ENCODE results near the gene VWA5A.
A peak's percentile ranks its signal among the peaks of the same experiment; 100 is the strongest.

Gene VWA5A

GRCh38 chr11:124114942-124115781 is at the start of gene VWA5A:
Gene VWA5A, plus strand, starts transcription at chr11:124115450. Its CDS starts 2,062 bp downstream, at chr11:124117512.
- peak; percentile 93 for DNase-seq

- no peak for DNase-seq
Measured at GRCh38 chr11:124068601-124069110, 46.6 kb upstream of the VWA5A start.

DNA sequence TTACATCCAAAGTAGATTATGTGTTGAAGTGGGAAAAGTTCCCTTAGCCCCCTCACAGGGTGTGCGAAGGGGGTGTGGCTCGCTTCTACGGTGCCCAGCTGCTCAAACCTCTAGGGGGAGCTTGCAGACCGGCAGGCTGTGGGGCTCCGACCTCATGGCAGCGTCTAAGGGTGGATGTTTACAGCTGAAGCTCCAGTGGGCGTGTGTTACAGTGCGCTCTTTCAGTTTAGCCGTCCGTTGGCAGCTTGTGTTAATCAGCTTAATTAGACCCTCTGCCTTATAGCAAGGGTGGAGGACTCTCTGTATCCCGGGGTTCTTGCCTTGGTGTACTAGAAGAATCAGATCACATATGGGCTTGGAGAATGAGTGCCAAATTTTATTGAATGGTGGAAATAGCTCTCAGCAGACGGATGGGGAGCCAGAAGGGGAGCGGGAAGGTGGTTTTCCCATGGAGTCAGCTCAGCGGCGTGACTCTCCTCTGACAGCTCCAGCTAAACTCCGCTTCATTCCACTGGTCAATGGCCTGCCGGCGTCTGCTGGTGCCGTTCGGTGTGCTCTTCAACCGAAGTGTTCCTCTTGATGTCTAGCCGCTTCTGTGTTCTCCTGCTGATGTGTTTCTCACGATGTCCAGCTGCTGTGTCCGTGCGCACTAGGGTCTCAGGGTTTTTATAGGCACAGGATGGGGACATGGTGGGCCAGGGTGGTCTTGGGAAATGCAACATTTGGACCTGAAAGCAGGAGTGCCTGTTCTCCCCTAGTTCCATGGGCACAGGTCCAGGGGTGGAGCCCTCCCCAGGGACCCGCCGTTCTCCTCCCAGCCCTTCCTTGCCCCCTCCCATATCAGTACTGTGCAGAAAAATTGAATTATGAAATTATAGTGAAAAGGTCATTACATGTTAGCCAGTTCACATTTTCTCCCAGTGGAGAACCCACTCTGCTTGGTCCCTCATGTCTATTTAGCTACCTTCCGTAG is 45.5 kb upstream of the VWA5A start:
- DNase-seq, result peak; percentile 90

- peak; percentile 84 for DNase-seq
Measured at GRCh38 chr11:124070915-124071622, 44.2 kb upstream of the VWA5A start.

- DNase-seq, result no peak
Measured at GRCh38 chr11:124071623-124071948, 43.7 kb upstream of the VWA5A start.

DNA sequence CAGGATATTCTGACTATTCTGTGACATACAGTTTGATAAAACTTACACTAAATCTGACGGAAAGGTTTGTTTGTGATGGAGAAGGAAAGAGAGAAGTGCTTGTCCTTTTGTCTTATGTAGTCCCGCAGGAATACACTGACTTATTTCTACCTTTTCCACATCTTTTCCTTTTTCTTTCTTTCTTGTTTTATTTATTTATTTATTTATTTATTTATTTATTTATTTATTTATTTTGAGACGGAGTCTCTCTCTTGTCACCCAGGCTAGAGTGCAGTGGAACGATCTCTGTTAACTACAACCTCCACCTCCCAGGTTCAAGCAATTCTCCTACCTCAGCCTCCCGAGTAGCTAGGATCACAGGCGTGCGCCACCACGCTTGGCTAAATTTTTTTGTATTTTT is 43.1 kb upstream of the VWA5A start:
- DNase-seq, result no peak

- DNase-seq, result no peak
Measured at GRCh38 chr11:124074554-124074953, 40.7 kb upstream of the VWA5A start.

- no peak for DNase-seq
Measured at GRCh38 chr11:124075492-124075840, 39.8 kb upstream of the VWA5A start.

DNA sequence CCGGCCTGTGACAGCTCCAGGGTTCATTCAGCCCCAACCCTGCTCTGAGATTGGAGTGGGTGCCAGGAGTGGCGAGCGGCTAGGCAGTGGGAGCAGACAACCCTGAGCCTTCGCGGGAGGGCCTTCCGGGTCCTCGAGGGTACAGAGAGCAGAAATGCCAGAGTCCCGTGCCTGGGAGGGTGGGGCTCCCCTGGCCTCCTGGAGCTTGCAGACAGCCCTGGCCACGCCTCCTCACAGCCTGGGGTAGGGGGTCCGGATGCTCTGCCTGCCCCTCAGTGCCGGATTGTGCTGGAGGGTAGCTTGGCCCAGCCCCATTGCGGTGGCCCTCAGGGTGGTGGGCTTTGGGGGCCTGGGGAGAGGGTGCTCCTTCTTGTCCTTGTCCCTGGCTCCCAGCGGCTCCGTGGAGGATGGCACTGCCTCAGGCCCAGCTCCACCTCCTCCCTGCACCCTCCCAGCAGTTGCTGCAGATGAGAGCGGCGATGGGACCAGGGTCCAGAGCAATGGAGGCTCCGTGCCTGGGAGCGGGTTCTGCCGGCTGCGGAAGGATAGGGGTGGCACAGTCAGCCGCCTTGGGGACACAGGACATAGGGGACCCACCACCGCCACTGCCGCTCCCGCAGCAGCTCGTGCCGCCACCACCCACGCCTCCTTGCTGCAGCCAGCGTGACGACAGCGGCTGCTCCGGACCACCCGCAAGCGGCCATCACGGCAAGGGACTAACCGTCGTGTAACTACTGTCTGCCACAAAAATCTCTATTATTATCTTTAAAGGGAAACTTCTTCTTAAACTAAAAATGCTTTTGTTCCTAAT is 39.2 kb upstream of the VWA5A start:
- DNase-seq, result peak; percentile 54

- no peak for DNase-seq
Measured at GRCh38 chr11:124077266-124077665, 38.0 kb upstream of the VWA5A start.

- DNase-seq, result peak; percentile 87
Measured at GRCh38 chr11:124078591-124078990, 36.7 kb upstream of the VWA5A start.

- no peak for DNase-seq
Measured at GRCh38 chr11:124079631-124080326, 35.5 kb upstream of the VWA5A start.

GRCh38 chr11:124080327-124081001 is 34.8 kb upstream of the VWA5A start:
- DNase-seq, result peak; percentile 77

GRCh38 chr11:124081483-124081882 is 33.8 kb upstream of the VWA5A start:
- no peak for DNase-seq

DNA sequence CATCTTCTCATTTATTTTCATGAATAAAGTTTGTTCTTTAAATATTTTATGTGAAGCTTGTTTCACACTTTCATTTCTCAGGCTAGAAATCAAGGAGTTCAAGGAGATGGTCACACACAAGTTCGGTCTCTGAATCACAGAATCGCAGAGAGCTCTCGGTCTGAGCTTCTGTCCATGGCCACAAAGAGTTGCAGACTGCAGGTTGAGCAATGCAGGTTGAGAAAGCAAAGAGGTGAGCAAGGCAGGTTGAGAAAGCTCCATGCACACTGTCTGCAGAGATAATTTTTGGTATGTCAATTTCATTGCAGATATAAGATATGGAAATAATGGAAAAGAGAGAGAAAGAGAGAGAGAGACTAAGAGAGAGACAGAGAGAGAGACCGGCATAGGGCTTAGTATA is 32.9 kb upstream of the VWA5A start:
- no peak for DNase-seq

- no peak for DNase-seq
Measured at GRCh38 chr11:124085583-124085982, 29.7 kb upstream of the VWA5A start.

- no peak for DNase-seq
Measured at GRCh38 chr11:124085997-124086846, 29.0 kb upstream of the VWA5A start.

DNA sequence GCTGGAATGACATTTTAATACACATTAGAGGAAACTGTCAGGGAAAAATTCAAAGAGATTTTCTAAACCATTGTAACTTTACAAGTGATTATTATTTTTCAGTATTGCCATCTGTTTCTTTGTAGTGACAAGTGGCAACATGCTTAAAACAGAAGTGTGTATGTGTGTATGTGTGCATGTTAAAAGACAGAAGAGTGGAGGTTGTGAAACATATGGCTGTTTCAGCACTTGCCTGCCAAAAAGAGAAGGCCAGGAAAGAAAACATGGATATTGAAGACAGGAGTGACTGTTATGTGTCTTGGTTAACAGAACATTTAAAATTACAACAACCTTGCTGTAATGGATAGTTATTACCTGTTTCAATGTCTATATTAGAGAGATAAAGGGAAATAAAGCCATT is 24.3 kb upstream of the VWA5A start:
- DNase-seq, result no peak

DNA sequence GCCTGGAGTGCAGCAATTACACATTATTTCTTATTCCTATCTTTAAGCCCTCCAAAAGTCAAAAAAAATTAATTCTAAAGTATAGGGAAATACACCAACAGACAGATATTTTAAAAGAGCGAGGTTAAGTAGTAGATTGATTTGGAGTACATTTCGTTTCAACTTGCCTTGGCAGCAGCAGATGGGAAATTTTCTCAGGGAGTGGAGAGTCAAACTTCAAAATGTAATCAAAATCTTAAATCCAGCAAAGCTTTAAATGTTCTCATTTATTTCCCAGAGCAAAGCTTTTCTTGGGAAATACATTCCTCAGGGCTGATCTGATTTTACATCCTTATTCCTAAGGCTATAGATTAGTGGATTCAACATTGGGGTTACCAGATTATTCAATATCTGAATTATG is 21.9 kb upstream of the VWA5A start:
- no peak for DNase-seq

DNA sequence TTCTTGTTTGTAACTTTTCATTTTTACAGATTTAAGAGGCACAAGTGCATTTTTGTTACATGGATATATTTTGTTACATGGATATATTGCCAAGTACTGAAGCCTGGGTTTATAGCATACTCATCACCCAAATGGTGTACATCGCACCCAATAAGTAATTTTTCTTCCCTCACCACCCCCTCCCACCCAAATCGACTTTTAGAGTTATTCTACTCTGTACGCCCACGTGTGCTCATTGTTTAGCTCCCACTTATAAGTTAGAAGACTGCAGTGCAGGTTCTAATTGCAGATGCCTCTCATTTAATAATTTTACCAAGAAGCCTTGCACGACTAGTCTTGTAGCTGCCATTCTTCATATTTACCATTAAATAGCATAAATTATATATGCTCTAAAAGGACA is 20.5 kb upstream of the VWA5A start:
- DNase-seq, result no peak
